ENCODE data around the gene ASB7.
"Not testable (repeated sequence)": the region's sequence is repeated elsewhere in the genome, so short reads cannot be mapped to it uniquely, and the experiment has no call there.

The ASB7 gene

DNA sequence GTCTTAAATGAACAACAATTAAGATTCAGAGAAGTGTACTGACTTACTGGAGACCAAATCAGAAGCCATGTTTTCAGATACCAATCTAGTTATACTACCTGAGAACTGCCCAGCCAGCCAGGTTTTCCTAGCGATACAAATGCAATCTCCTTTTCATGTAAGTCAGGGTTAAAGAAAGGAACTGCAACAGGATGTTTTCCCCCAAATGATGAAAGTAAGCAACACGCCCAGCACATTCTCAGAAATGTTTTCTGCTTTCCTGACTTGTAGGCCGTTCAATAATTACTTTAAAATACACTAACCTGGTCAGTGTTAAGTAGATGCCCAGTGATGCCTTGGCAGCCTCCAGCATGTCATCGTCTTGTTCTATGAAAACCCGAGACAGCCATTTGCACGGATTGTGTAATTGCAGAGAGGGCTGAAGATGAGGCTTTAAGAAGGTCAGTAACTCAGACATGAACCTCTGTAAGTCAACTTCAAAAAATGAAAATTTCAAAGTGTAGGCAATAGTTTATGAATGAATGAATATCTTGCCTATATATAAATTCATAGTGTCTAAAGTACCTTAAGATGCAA is 30.7 kb upstream of the ASB7 start:
- Histone ChIP-seq H3K36me3 (ENCODE audit: insufficient read depth, low read length) (peaks cover 10% of the 10 kb centered on the region), H3K4me3 (ENCODE audit: low read length) (no peak overlapping the region)

DNA sequence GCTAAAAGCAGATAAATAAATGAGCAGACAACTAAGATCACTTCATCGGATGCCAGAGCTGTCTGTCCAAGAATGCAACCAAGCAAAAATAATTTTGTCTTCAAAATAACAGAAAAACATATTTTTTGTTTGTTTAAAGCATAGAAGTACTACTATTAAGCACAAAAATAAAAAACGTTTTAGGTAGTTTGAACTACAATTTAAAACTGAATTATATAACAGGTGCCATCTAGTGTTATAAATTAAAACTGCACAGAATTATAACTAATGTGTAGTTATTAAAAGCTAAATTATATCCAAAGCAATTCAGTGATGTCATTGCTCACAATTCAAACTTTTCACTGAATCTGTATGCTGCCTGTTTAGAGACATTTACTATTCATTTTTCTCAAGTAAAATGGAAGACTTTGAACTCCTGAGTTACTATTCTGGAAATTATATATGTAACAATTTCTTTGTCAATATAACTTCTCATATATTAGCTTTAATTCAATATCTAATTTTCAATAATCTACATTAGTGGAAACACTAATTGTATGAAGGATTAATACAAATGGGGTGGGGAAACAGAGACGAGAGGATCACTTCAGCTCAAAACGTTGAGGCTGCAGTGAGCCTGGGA is 29.9 kb upstream of the ASB7 start:
- peaks cover 10% of the 10 kb centered on the region for H3K36me3 ChIP-seq (ENCODE audit: insufficient read depth, low read length)
- no peak overlapping the region for H3K4me2 ChIP-seq (ENCODE audit: low read length)

More for the DNA sequence above, 30.7 kb upstream of the ASB7 start:
- no peaks in the 10 kb centered on the region for H3K4me1 ChIP-seq (ENCODE audit: control insufficient read depth, insufficient read depth, low read length)
- H3K27me3 ChIP-seq (ENCODE audit: control insufficient read depth, insufficient read depth, low read length): no peaks in the 10 kb centered on the region
- H3K9ac ChIP-seq (ENCODE audit: low read depth, low read length): no peak overlapping the region
- no peaks in the 10 kb centered on the region for H3K9me3 ChIP-seq (replicated peaks; ENCODE audit: low read length)
- H3K4me2 ChIP-seq (ENCODE audit: low read length): no peak overlapping the region

DNA sequence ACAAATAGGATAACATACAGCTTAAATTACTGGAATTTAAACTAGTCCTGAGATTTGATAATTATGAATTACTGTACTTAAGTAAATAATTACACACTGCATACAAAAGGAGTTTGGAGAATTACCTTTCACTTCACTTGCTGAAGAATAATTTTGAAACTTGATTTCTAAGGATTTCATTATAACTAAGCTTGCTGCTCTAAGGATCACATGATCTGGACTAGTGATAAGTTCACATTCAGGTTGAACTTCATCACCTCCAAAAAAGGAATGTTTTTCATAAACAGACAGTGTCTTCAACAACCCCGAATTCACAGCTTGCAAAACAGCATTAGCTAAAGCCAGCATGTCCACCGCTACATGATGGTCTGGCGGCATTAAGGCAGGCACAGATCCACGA is 28.9 kb upstream of the ASB7 start:
- H3K9me3 ChIP-seq (replicated peaks; ENCODE audit: low read length): no peaks in the 10 kb centered on the region
- no peak overlapping the region for H3K4me3 ChIP-seq (ENCODE audit: low read length)
- H3K27me3 ChIP-seq (ENCODE audit: control insufficient read depth, insufficient read depth, low read length): no peaks in the 10 kb centered on the region
- H3K36me3 ChIP-seq (ENCODE audit: insufficient read depth, low read length): peaks cover 10% of the 10 kb centered on the region
- no peak overlapping the region for H3K9ac ChIP-seq (ENCODE audit: low read depth, low read length)
- no peak overlapping the region for H3K4me2 ChIP-seq (ENCODE audit: low read length)
- no peaks in the 10 kb centered on the region for H3K4me1 ChIP-seq (ENCODE audit: control insufficient read depth, insufficient read depth, low read length)

More for the DNA sequence above, 29.9 kb upstream of the ASB7 start:
- H3K9ac ChIP-seq (ENCODE audit: low read depth, low read length): no peak overlapping the region
- no peak overlapping the region for H3K4me3 ChIP-seq (ENCODE audit: low read length)
- no peaks in the 10 kb centered on the region for H3K9me3 ChIP-seq (replicated peaks; ENCODE audit: low read length)
- no peaks in the 10 kb centered on the region for H3K27me3 ChIP-seq (ENCODE audit: control insufficient read depth, insufficient read depth, low read length)
- H3K4me1 ChIP-seq (ENCODE audit: control insufficient read depth, insufficient read depth, low read length): no peaks in the 10 kb centered on the region

DNA sequence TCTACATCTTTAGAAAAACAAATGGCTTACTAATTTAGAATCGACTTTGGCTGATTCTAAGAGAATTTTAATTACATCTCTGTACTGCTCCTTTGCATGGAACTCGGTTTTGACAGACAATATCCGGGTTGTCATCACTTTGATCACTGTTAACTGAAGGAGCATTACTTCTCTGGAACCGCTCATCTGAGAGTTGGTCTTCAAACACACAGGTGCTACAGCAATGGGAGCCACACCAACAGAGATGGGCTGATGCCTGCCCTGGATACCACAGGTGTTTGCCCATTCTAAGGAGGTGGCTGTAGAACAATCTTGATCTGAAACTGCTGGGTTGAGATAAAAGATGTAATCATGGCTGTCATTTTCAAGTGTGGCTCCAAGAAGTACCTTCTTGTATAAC is 22.0 kb upstream of the ASB7 start:
- H3K27me3 ChIP-seq (ENCODE audit: control insufficient read depth, insufficient read depth, low read length): no peaks in the 10 kb centered on the region
- H3K4me1 ChIP-seq (ENCODE audit: control insufficient read depth, insufficient read depth, low read length): no peaks in the 10 kb centered on the region
- H3K4me3 ChIP-seq (ENCODE audit: low read length): no peak overlapping the region
- H3K9ac ChIP-seq (ENCODE audit: low read depth, low read length): no peak overlapping the region
- no peak overlapping the region for H3K4me2 ChIP-seq (ENCODE audit: low read length)
- H3K36me3 ChIP-seq (ENCODE audit: insufficient read depth, low read length): no peaks in the 10 kb centered on the region
- no peaks in the 10 kb centered on the region for H3K9me3 ChIP-seq (replicated peaks; ENCODE audit: low read length)

DNA sequence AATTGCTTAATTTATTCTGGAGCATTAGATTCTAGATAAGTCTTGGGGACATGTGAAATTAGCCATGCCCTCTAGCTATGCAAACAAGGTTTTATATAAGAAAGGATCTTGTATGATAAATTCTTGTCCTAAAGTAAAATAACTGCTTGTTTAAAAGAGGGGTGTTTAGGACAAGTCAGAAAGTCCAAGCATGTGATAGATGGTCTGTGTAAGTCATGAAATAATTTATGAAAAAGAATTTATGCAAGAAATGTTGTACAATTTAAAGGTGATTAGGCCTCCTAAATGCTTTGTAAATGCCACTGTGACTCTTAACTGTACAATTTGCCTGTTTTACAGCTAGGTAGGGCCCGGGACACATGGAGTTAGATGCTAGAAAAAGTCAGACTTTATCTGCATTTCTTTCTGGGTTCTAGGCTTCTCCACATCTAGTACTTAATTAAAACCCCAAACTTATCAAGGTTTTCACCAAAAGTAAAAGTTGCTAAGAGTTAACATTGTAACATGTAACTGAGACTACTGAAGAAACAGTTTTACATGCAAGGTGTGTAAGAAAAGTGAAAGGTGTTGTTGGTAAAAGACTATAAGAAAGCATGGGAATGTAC is 13.6 kb upstream of the ASB7 start:
- H3K36me3 ChIP-seq (ENCODE audit: insufficient read depth, low read length): peaks cover 2% of the 10 kb centered on the region
- peaks cover 17% of the 10 kb centered on the region for H3K9me3 ChIP-seq (replicated peaks; ENCODE audit: low read length)
- no peaks in the 10 kb centered on the region for H3K27me3 ChIP-seq (ENCODE audit: control insufficient read depth, insufficient read depth, low read length)
- H3K4me2 ChIP-seq (ENCODE audit: low read length): no peak overlapping the region
- H3K4me3 ChIP-seq (ENCODE audit: low read length): no peak overlapping the region
- H3K4me1 ChIP-seq (ENCODE audit: control insufficient read depth, insufficient read depth, low read length): peaks cover 4% of the 10 kb centered on the region
- no peak overlapping the region for H3K9ac ChIP-seq (ENCODE audit: low read depth, low read length)

DNA sequence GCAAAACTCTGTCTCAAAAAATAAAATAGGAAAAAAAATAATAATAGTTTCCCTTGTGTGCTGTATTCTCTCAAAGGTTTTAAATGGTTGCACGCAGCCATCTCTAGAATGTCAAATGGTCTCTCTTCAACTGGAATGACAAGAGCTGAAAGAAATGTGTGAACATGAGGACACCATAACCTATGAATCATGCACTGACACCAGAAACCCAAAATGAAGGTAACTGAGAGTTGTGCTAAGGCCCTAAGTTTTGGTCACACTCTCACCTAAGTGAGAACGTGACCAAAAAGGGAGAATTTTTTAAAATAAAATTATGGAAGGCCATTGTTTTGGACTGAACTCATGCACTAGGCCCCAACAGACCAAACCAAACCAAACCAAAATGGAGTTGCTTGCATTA is 11.2 kb upstream of the ASB7 start:
- not testable (repeated sequence) for H3K4me2 ChIP-seq (ENCODE audit: low read length); H3K4me1 ChIP-seq (ENCODE audit: control insufficient read depth, insufficient read depth, low read length); H3K36me3 ChIP-seq (ENCODE audit: insufficient read depth, low read length); H3K27me3 ChIP-seq (ENCODE audit: control insufficient read depth, insufficient read depth, low read length); H3K9ac ChIP-seq (ENCODE audit: low read depth, low read length); H3K4me3 ChIP-seq (ENCODE audit: low read length)
- peaks cover 17% of the 10 kb centered on the region for H3K9me3 ChIP-seq (replicated peaks; ENCODE audit: low read length)

DNA sequence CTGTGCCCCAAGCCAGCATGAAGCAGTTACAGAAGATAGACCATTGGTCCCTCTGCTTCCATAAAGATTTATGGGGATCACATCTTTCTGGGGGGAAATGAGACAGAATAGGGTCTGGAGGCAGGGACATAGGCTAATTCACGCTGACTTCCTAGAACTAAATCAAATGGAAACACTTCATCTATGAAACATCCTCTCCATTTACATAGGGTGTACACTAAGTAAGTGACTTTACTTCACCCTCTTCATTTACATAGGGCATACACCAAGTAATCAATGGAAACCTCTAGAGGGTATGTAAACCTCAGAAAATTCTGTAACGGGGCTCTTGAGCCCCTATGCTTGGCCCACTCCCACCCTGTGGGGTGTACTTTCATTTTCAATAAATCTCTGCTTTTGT is 10.6 kb upstream of the ASB7 start:
- Histone ChIP-seq H3K4me3 (ENCODE audit: low read length) (no peak overlapping the region), H3K36me3 (ENCODE audit: insufficient read depth, low read length) (peaks cover 2% of the 10 kb centered on the region), H3K9ac (ENCODE audit: low read depth, low read length) (no peak overlapping the region), H3K9me3 (replicated peaks; ENCODE audit: low read length) (peaks cover 17% of the 10 kb centered on the region), H3K27me3 (ENCODE audit: control insufficient read depth, insufficient read depth, low read length) (no peaks in the 10 kb centered on the region), H3K4me1 (ENCODE audit: control insufficient read depth, insufficient read depth, low read length) (peaks cover 8% of the 10 kb centered on the region), H3K4me2 (ENCODE audit: low read length) (no peak overlapping the region)

DNA sequence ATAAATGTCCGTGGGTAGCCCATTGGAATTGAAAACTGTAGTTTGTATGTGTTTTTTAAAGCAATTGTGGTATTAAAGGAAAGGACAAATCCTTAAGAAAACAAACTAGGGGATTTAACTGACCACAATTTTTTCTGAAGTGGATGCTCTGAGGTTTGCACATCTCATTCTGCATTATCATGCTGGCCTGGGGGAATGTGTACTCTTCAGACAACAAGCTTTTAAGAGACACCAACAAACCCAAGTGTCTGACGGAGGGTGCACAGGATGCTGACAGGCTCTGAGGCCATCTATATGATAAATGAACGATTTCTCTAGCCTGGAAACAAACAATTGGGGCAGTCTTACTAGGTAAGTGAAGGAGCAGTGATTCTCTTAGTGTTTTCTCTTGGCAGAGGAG is 9.5 kb upstream of the ASB7 start:
- Histone ChIP-seq H3K4me2 (ENCODE audit: low read length) (no peak overlapping the region), H3K4me3 (ENCODE audit: low read length) (no peak overlapping the region), H3K9ac (ENCODE audit: low read depth, low read length) (no peak overlapping the region), H3K27me3 (ENCODE audit: control insufficient read depth, insufficient read depth, low read length) (no peaks in the 10 kb centered on the region), H3K4me1 (ENCODE audit: control insufficient read depth, insufficient read depth, low read length) (peaks cover 10% of the 10 kb centered on the region), H3K36me3 (ENCODE audit: insufficient read depth, low read length) (peaks cover 2% of the 10 kb centered on the region), H3K9me3 (replicated peaks; ENCODE audit: low read length) (peaks cover 17% of the 10 kb centered on the region)

DNA sequence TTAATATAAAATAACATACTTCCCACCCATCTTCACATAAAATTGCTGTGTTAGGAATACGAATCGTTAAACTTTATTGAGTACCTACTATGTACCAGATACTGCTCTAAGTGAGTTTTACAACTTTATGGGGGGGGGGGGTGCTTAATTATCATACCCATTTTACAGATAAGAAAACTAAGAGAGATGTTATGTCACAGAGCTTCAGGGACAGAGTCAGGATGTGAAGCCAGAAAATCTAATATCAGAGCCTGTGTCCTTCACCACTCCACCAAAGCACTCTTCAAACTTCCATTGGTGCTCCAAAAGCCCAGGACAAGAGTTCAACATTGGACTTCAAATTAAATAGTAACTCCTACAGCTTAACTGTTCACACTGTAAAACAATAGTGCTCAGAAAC is 9.0 kb upstream of the ASB7 start:
- Histone ChIP-seq H3K4me1 (ENCODE audit: control insufficient read depth, insufficient read depth, low read length) (peaks cover 10% of the 10 kb centered on the region), H3K4me2 (ENCODE audit: low read length) (no peak overlapping the region), H3K9me3 (replicated peaks; ENCODE audit: low read length) (peaks cover 17% of the 10 kb centered on the region), H3K4me3 (ENCODE audit: low read length) (no peak overlapping the region), H3K36me3 (ENCODE audit: insufficient read depth, low read length) (peaks cover 2% of the 10 kb centered on the region), H3K9ac (ENCODE audit: low read depth, low read length) (no peak overlapping the region), H3K27me3 (ENCODE audit: control insufficient read depth, insufficient read depth, low read length) (no peaks in the 10 kb centered on the region)

DNA sequence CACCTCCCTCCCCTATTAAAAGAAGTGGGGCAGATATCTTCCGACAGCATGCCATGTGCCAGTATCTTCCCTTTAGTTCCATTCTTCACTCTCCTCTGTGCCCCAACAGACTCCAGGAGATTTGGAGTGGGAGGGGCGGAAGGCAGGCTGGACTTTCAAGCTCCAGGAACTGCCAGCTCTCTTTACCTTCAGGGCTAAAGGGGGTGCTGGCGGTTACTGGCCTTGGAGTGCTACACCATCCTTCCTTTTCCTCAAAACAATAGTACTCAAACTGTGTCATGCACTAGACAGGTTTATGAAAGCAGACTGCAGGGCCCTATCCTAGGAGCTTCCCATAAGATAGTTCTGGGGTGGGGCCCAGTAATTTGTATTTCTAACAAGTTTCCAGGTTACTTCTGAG is 6.4 kb upstream of the ASB7 start:
- no peaks in the 10 kb centered on the region for H3K36me3 ChIP-seq (ENCODE audit: insufficient read depth, low read length)
- H3K9me3 ChIP-seq (replicated peaks; ENCODE audit: low read length): no peaks in the 10 kb centered on the region
- no peaks in the 10 kb centered on the region for H3K27me3 ChIP-seq (ENCODE audit: control insufficient read depth, insufficient read depth, low read length)
- no peak overlapping the region for H3K4me3 ChIP-seq (ENCODE audit: low read length)
- H3K4me1 ChIP-seq (ENCODE audit: control insufficient read depth, insufficient read depth, low read length): peaks cover 14% of the 10 kb centered on the region
- H3K9ac ChIP-seq (ENCODE audit: low read depth, low read length): no peak overlapping the region
- H3K4me2 ChIP-seq (ENCODE audit: low read length): no peak overlapping the region

DNA sequence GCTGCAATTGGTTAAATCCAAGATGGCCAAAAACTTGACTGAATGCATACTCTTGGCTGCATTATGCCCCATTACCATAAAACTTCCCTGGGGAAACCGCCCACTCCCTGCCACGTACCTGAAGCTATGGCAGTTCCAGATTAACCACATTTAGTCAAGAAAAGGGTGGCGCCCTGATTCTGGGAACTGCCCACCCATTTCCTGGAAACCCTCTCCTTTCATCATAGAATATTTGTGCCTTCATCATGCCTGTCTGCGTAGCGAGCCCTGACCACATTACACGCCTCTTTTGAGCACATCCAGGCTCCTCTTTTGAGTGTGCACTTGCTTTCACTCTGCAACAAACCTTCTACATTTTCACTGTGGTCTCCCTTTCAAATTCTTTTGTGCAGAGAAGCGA is 5.6 kb upstream of the ASB7 start:
- no peak overlapping the region for H3K9ac ChIP-seq (ENCODE audit: low read depth, low read length)
- peaks cover 14% of the 10 kb centered on the region for H3K4me1 ChIP-seq (ENCODE audit: control insufficient read depth, insufficient read depth, low read length)
- H3K36me3 ChIP-seq (ENCODE audit: insufficient read depth, low read length): no peaks in the 10 kb centered on the region
- no peaks in the 10 kb centered on the region for H3K9me3 ChIP-seq (replicated peaks; ENCODE audit: low read length)
- H3K4me2 ChIP-seq (ENCODE audit: low read length): no peak overlapping the region
- no peaks in the 10 kb centered on the region for H3K27me3 ChIP-seq (ENCODE audit: control insufficient read depth, insufficient read depth, low read length)
- H3K4me3 ChIP-seq (ENCODE audit: low read length): no peak overlapping the region

DNA sequence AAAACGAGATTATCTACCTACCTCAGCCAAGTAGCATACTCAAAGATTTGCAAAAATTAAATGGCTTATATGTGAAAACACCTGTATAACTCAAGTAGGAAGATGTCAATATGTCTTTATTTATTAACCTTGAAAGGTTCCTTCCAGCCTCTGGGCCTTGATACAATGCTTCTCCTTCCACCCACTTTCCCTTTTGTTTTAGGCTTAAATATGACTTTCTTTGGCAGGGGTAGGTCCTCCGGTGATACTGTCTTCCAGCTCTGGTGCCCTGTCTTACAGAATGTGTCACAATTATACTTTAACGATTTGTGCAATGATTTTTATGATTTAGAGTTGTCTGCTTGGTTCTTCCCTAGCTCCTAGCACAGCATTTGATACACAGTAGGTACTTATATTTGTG is 4.5 kb upstream of the ASB7 start:
- H3K4me2 ChIP-seq (ENCODE audit: low read length): no peak overlapping the region
- peaks cover 14% of the 10 kb centered on the region for H3K4me1 ChIP-seq (ENCODE audit: control insufficient read depth, insufficient read depth, low read length)
- no peak overlapping the region for H3K4me3 ChIP-seq (ENCODE audit: low read length)
- H3K36me3 ChIP-seq (ENCODE audit: insufficient read depth, low read length): no peaks in the 10 kb centered on the region
- no peak overlapping the region for H3K9ac ChIP-seq (ENCODE audit: low read depth, low read length)
- no peaks in the 10 kb centered on the region for H3K27me3 ChIP-seq (ENCODE audit: control insufficient read depth, insufficient read depth, low read length)
- H3K9me3 ChIP-seq (replicated peaks; ENCODE audit: low read length): no peaks in the 10 kb centered on the region

Data from skeletal muscle satellite cell (primary cell).